GM18507 (cell line): ENCODE measurements around the gene ARHGAP12.
"Not testable (repeated sequence)": the region's sequence is repeated elsewhere in the genome, so short reads cannot be mapped to it uniquely, and the experiment has no call there.

Experiments
- DNase-seq: peaks from one replicate; pipeline ENCODE4 v3.0.0; 2011; ENCODE audit warnings: low read depth; ENCODE audit not compliant: insufficient read length; ENCODE audit errors: extremely low spot score
- FAIRE-seq: peaks from 2 replicates; lab custom pipeline; 2011; peaks lifted over from hg19 to GRCh38; lab: Jason Lieb, UNC

Gene ARHGAP12

GRCh38 chr10:31928549-31929260, at the start of gene ARHGAP12:
Gene ARHGAP12, minus strand, starts transcription at chr10:31928831. Its CDS starts 19,976 bp downstream, at chr10:31908855.
- DNase-seq (peak; percentile 70), FAIRE-seq (no peak)

GRCh38 chr10:31978156-31978483, 49.5 kb upstream of the ARHGAP12 start:
- DNase-seq (no peak), FAIRE-seq (no peak)

- peak; percentile 29 for FAIRE-seq
- no peak for DNase-seq
These were observed 49.0 kb upstream of the ARHGAP12 start for GRCh38 chr10:31977440-31978155.

- DNase-seq (no peak), FAIRE-seq (no peak)
These were observed 46.6 kb upstream of the ARHGAP12 start for GRCh38 chr10:31975157-31975765.

- no peak for FAIRE-seq
These were observed 45.9 kb upstream of the ARHGAP12 start for GRCh38 chr10:31974434-31975124.

GRCh38 chr10:31972519-31973041, 43.9 kb upstream of the ARHGAP12 start:
- FAIRE-seq (no peak), DNase-seq (no peak)

More at GRCh38 chr10:31974434-31975124, 45.9 kb upstream of the ARHGAP12 start:
- DNase-seq: no peak

GRCh38 chr10:31969847-31970246, 41.2 kb upstream of the ARHGAP12 start:
- DNase-seq, FAIRE-seq: not testable (repeated sequence)

GRCh38 chr10:31963589-31963980, 35.0 kb upstream of the ARHGAP12 start:
- DNase-seq (no peak), FAIRE-seq (no peak)

- no peak for DNase-seq
- FAIRE-seq: no peak
These were observed 34.4 kb upstream of the ARHGAP12 start for GRCh38 chr10:31962826-31963588.

- peak; percentile 56 for FAIRE-seq
These were observed 32.8 kb upstream of the ARHGAP12 start for GRCh38 chr10:31961277-31962074.

GRCh38 chr10:31959461-31960173, 31.0 kb upstream of the ARHGAP12 start:
- FAIRE-seq (no peak), DNase-seq (no peak)

More at GRCh38 chr10:31961277-31962074, 32.8 kb upstream of the ARHGAP12 start:
- DNase-seq: peak; percentile 2

- FAIRE-seq: no peak
- no peak for DNase-seq
These were observed 30.2 kb upstream of the ARHGAP12 start for GRCh38 chr10:31958856-31959255.

- FAIRE-seq: no peak
- DNase-seq: no peak
These were observed 27.7 kb upstream of the ARHGAP12 start for GRCh38 chr10:31956200-31956946.

- DNase-seq (no peak), FAIRE-seq (no peak)
These were observed 26.0 kb upstream of the ARHGAP12 start for GRCh38 chr10:31954410-31955191.

- no peak for FAIRE-seq
- no peak for DNase-seq
These were observed 24.8 kb upstream of the ARHGAP12 start for GRCh38 chr10:31953480-31953879.

GRCh38 chr10:31953080-31953479, 24.4 kb upstream of the ARHGAP12 start:
- FAIRE-seq (no peak), DNase-seq (no peak)
